ENCODE results near the gene SUMO3.

SUMO3 gene

DNA sequence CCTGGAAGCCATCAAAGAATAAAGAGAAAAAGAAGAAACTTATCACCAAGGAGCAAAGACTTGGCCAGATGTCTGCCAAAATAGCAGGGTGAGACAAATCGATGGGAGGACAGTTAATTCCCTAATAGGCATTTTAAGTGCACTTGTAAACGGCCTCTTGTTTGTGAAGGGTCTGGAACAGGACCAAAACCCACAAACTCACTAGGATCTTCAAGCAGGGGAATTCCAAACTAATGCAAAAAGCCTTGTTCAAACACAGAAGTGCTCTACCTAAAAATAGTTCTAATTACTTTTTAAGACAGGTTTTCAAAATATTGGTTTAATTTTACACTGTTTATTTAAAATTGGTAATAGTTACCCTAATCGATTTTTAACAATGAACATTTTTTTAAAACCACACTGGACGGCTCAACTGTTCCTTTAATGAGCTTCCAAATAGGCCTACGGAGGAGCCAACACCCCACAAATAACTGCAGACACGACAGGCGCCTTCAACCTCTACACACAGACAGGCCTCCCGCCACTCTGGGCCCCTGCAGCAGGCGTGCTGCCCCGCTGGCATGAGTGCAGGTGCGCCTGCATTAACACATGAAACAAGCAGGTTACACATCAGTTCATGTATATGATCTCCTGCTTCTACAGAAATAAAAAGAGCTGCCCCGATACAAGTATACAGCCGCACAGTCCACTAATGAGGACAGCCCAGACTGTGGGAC lies 32.1 kb downstream of the SUMO3 start:
- H4K20me1 ChIP-seq (ENCODE audit: insufficient read depth, low read length, poor library complexity, severe bottlenecking): no peaks in the 10 kb centered on the region

DNA sequence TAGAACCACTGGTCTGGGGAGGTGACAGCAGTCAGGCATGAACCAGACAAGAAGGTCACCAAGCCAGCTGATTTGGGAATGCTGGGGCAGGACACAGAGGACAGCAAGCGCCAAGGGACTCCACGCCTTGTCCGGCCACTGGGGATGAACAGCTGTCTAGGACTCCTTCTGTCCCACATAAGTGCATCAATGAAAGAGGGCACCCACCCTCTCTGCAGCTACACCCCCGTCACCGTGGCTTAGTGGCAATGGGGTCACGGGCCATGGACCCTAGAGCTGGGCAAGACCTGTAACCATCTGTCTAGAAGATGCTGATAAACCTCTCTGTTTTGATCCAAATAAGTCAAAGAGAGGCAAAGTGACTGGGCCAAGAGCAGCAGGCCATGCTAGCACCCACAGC lies 33.1 kb downstream of the SUMO3 start:
- H3K4me1 ChIP-seq (ENCODE audit: insufficient read depth, low read length, poor library complexity, severe bottlenecking): no peaks in the 10 kb centered on the region
- H3K36me3 ChIP-seq (ENCODE audit: insufficient read depth, low read length): peaks cover 20% of the 10 kb centered on the region; the same call in 1 of the 2 replicates
- H3K9ac ChIP-seq (ENCODE audit: low read depth, low read length, poor library complexity, severe bottlenecking): no peak overlapping the region
- H4K20me1 ChIP-seq (ENCODE audit: insufficient read depth, low read length, poor library complexity, severe bottlenecking): no peaks in the 10 kb centered on the region
- H3F3A ChIP-seq (ENCODE audit: low read depth): no peaks in the 10 kb centered on the region
- H3K9me2 ChIP-seq (replicated peaks; ENCODE audit: low read depth, low read length): no peaks in the 10 kb centered on the region
- H3K4me2 ChIP-seq (ENCODE audit: low read depth, low read length, poor library complexity, severe bottlenecking): no peak overlapping the region
- H2AFZ ChIP-seq (ENCODE audit: low read length): no peak overlapping the region
- H3K27me3 ChIP-seq (ENCODE audit: insufficient read depth, low read length, poor library complexity, severe bottlenecking): no peaks in the 10 kb centered on the region
- no peaks in the 10 kb centered on the region for H3K9me3 ChIP-seq (ENCODE audit: insufficient read depth, low read depth, low read length)
- TF ChIP-seq, protein P1, sequence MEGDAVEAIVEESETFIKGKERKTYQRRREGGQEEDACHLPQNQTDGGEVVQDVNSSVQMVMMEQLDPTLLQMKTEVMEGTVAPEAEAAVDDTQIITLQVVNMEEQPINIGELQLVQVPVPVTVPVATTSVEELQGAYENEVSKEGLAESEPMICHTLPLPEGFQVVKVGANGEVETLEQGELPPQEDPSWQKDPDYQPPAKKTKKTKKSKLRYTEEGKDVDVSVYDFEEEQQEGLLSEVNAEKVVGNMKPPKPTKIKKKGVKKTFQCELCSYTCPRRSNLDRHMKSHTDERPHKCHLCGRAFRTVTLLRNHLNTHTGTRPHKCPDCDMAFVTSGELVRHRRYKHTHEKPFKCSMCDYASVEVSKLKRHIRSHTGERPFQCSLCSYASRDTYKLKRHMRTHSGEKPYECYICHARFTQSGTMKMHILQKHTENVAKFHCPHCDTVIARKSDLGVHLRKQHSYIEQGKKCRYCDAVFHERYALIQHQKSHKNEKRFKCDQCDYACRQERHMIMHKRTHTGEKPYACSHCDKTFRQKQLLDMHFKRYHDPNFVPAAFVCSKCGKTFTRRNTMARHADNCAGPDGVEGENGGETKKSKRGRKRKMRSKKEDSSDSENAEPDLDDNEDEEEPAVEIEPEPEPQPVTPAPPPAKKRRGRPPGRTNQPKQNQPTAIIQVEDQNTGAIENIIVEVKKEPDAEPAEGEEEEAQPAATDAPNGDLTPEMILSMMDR (conservative IDR thresholded peaks at IDR 0.05; ENCODE audit: low read length): no peak
- no peak for TF ChIP-seq EZH2phosphoT487 (IDR thresholded peaks at IDR 0.05; ENCODE audit: borderline replicate concordance)
- peaks cover 17% of the 10 kb centered on the region; the same call in 1 of the 2 replicates for H3K79me2 ChIP-seq (ENCODE audit: insufficient read depth, low read length)
- no peak overlapping the region for H3K4me3 ChIP-seq (ENCODE audit: low read length, poor library complexity, severe bottlenecking)

More for the DNA sequence above, 32.1 kb downstream of the SUMO3 start:
- Histone ChIP-seq H3F3A (ENCODE audit: low read depth) (no peaks in the 10 kb centered on the region), H3K36me3 (ENCODE audit: insufficient read depth, low read length) (peaks cover 20% of the 10 kb centered on the region; the same call in 1 of the 2 replicates), H3K79me2 (ENCODE audit: insufficient read depth, low read length) (peaks cover 19% of the 10 kb centered on the region; the same call in 1 of the 2 replicates), H2AFZ (ENCODE audit: low read length) (no peak overlapping the region), H3K27me3 (ENCODE audit: insufficient read depth, low read length, poor library complexity, severe bottlenecking) (no peaks in the 10 kb centered on the region), H3K9me3 (ENCODE audit: insufficient read depth, low read depth, low read length) (no peaks in the 10 kb centered on the region), H3K4me1 (ENCODE audit: insufficient read depth, low read length, poor library complexity, severe bottlenecking) (no peaks in the 10 kb centered on the region), H3K9ac (ENCODE audit: low read depth, low read length, poor library complexity, severe bottlenecking) (no peak overlapping the region), H3K9me2 (replicated peaks; ENCODE audit: low read depth, low read length) (no peaks in the 10 kb centered on the region), H3K4me2 (ENCODE audit: low read depth, low read length, poor library complexity, severe bottlenecking) (no peak overlapping the region), H3K4me3 (ENCODE audit: low read length, poor library complexity, severe bottlenecking) (no peak overlapping the region)
- no peak for TF ChIP-seq EZH2phosphoT487 (IDR thresholded peaks at IDR 0.05; ENCODE audit: borderline replicate concordance)
- TF ChIP-seq, protein P1 (conservative IDR thresholded peaks at IDR 0.05; ENCODE audit: low read length): no peak

DNA sequence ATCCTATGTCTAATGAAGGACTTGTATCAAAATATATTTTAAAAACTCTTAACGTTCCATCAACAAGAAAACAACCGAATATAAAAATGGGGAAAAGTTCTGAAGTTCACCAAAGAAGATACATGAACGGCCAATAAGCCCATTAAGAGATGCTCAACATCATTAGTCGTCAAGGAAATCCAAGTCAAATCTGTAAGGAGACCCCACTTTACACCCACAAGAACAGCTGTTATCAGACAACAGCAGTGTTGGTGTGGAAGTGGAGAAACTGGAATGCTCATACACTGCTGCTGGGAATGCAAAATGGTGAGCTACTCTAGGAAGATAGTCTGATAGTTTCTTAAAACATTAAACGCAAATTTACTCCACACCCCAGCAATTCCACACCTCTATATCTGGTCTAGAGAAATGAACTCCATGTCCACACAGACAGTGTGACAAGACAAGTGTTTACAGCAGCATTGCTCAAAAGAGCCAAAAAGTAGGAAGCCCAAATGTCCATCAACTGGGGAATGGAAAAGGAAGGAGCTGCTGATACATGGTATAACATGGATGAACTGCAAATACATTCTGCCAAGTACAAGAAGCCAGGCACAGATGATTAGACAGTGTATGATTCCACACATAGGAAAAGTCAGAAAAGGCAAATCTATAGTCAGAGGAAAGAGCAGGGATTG lies 34.7 kb downstream of the SUMO3 start:
- peaks cover 20% of the 10 kb centered on the region; the same call in 1 of the 2 replicates for H3K36me3 ChIP-seq (ENCODE audit: insufficient read depth, low read length)
- H4K20me1 ChIP-seq (ENCODE audit: insufficient read depth, low read length, poor library complexity, severe bottlenecking): no peaks in the 10 kb centered on the region
- no peaks in the 10 kb centered on the region for H3K9me2 ChIP-seq (replicated peaks; ENCODE audit: low read depth, low read length)
- H3K79me2 ChIP-seq (ENCODE audit: insufficient read depth, low read length): peaks cover 16% of the 10 kb centered on the region; the same call in 1 of the 2 replicates
- H2AFZ ChIP-seq (ENCODE audit: low read length): no peak overlapping the region
- H3K4me3 ChIP-seq (ENCODE audit: low read length, poor library complexity, severe bottlenecking): no peak overlapping the region
- H3K9me3 ChIP-seq (ENCODE audit: insufficient read depth, low read depth, low read length): no peaks in the 10 kb centered on the region
- H3K9ac ChIP-seq (ENCODE audit: low read depth, low read length, poor library complexity, severe bottlenecking): no peak overlapping the region
- no peaks in the 10 kb centered on the region for H3K4me1 ChIP-seq (ENCODE audit: insufficient read depth, low read length, poor library complexity, severe bottlenecking)
- no peaks in the 10 kb centered on the region for H3F3A ChIP-seq (ENCODE audit: low read depth)
- no peak overlapping the region for H3K4me2 ChIP-seq (ENCODE audit: low read depth, low read length, poor library complexity, severe bottlenecking)
- no peaks in the 10 kb centered on the region for H3K27me3 ChIP-seq (ENCODE audit: insufficient read depth, low read length, poor library complexity, severe bottlenecking)
- TF ChIP-seq, protein P1 (conservative IDR thresholded peaks at IDR 0.05; ENCODE audit: low read length): no peak
- no peak for TF ChIP-seq EZH2phosphoT487 (IDR thresholded peaks at IDR 0.05; ENCODE audit: borderline replicate concordance)

All from Loucy (cell line).